Activated T-helper 1 cell treated with anti-CD3 and anti-CD28 coated beads, Interleukin-2, amount 50 U/mL, for 16 hours (primary cell): Measurements from ENCODE around the gene CDYL.

Experiments
- DNase-seq, 2 donors: peaks; one replicate each; pipeline ENCODE4 v3.0.0-alpha.2; 2020; ENCODE audit warnings: low read depth in 1 of 2, low spot score in 1 of 2

CDYL gene

GRCh38 chr6:4880363-4880762 is 104.2 kb downstream of the CDYL start:
- no peak for DNase-seq

GRCh38 chr6:4883298-4883697 is 107.1 kb downstream of the CDYL start:
- no peak for DNase-seq

- DNase-seq = no peak
These were observed 108.6 kb downstream of the CDYL start for GRCh38 chr6:4884646-4885340.

GRCh38 chr6:4885341-4885933 is 109.2 kb downstream of the CDYL start:
- DNase-seq = no peak

GRCh38 chr6:4888841-4889240 is 112.6 kb downstream of the CDYL start:
- no peak for DNase-seq

GRCh38 chr6:4889701-4890100 is 113.5 kb downstream of the CDYL start:
- DNase-seq = no peak

GRCh38 chr6:4890191-4890590 is 114.0 kb downstream of the CDYL start:
- no peak for DNase-seq

GRCh38 chr6:4890627-4891026 is 114.4 kb downstream of the CDYL start:
- DNase-seq = no peak

- no peak for DNase-seq
These were observed 114.9 kb downstream of the CDYL start for GRCh38 chr6:4891141-4891540.

GRCh38 chr6:4892785-4893485 is 116.7 kb downstream of the CDYL start:
- DNase-seq = no peak

- no peak for DNase-seq
These were observed 117.8 kb downstream of the CDYL start for GRCh38 chr6:4894049-4894448.

- DNase-seq = no peak
These were observed 119.8 kb downstream of the CDYL start for GRCh38 chr6:4895971-4896370.

GRCh38 chr6:4896401-4896800 is 120.2 kb downstream of the CDYL start:
- DNase-seq = no peak

GRCh38 chr6:4899249-4900034 is 123.2 kb downstream of the CDYL start:
- no peak for DNase-seq

GRCh38 chr6:4901386-4902061 is 125.3 kb downstream of the CDYL start:
- DNase-seq = no peak

- no peak for DNase-seq
These were observed 126.2 kb downstream of the CDYL start for GRCh38 chr6:4902363-4902762.

GRCh38 chr6:4903121-4903520 is 126.9 kb downstream of the CDYL start:
- DNase-seq = no peak

- DNase-seq = no peak
These were observed 127.7 kb downstream of the CDYL start for GRCh38 chr6:4903751-4904370.

- DNase-seq = no peak
These were observed 128.3 kb downstream of the CDYL start for GRCh38 chr6:4904461-4905025.

- no peak for DNase-seq
These were observed 129.6 kb downstream of the CDYL start for GRCh38 chr6:4905826-4906225.
